Hematopoietic multipotent progenitor cell (in vitro differentiated cells): ENCODE measurements around the gene SFXN5. TPM values are rescaled to one million over a fixed set of nuclear protein-coding genes. Genes with fewer than 3 reads are reported as not detected.
"Not testable (repeated sequence)": the region's sequence is repeated elsewhere in the genome, so short reads cannot be mapped to it uniquely, and the experiment has no call there.

Source experiments
- DNase-seq, 3 donors: peaks; one replicate each; pipeline ENCODE4 v3.0.0-alpha.2; 2011 to 2015; ENCODE audit warnings: low read depth in 2 of 3, low spot score in 2 of 3
- total RNA-seq: library from RNA; depleted of rRNA; stranded (reverse); fragments of >200 nt; gene quantifications from one replicate; pipeline ENCODE4 v1.2.3, GENCODE V29; 2012

SFXN5 gene
- total RNA-seq, 1 donor, result 28.8 TPM

GRCh38 chr2:72915907-72916742 is 155.4 kb downstream of the SFXN5 start:
- DNase-seq, result peak in 2 of 3 donors; percentile 63 to 68

- DNase-seq, result no peak
These were observed 156.1 kb downstream of the SFXN5 start for GRCh38 chr2:72915320-72915906.

GRCh38 chr2:72914589-72915319 is 156.8 kb downstream of the SFXN5 start:
- DNase-seq, result no peak

- DNase-seq, result no peak
These were observed 157.3 kb downstream of the SFXN5 start for GRCh38 chr2:72914206-72914559.

- no peak for DNase-seq
These were observed 157.9 kb downstream of the SFXN5 start for GRCh38 chr2:72913486-72914205.

- no peak for DNase-seq
These were observed 160.3 kb downstream of the SFXN5 start for GRCh38 chr2:72911256-72911655.

- no peak for DNase-seq
These were observed 162.8 kb downstream of the SFXN5 start for GRCh38 chr2:72908741-72909140.

GRCh38 chr2:72907369-72907768 is 164.1 kb downstream of the SFXN5 start:
- not testable (repeated sequence) for DNase-seq

GRCh38 chr2:72901426-72901825 is 170.1 kb downstream of the SFXN5 start:
- no peak for DNase-seq

GRCh38 chr2:72900191-72900825 is 171.2 kb downstream of the SFXN5 start:
- no peak for DNase-seq

- DNase-seq, result no peak
These were observed 173.0 kb downstream of the SFXN5 start for GRCh38 chr2:72898585-72898906.

GRCh38 chr2:72897785-72898584 is 173.5 kb downstream of the SFXN5 start:
- DNase-seq, result no peak

GRCh38 chr2:72896446-72896845 is 175.1 kb downstream of the SFXN5 start:
- DNase-seq, result no peak

GRCh38 chr2:72895759-72896281 is 175.7 kb downstream of the SFXN5 start:
- DNase-seq, result no peak

- no peak for DNase-seq
These were observed 176.4 kb downstream of the SFXN5 start for GRCh38 chr2:72895154-72895553.

GRCh38 chr2:72894514-72894913 is 177.0 kb downstream of the SFXN5 start:
- no peak for DNase-seq

- DNase-seq, result peak in 2 of 3 donors; percentile 56 to 69
These were observed 177.8 kb downstream of the SFXN5 start for GRCh38 chr2:72893594-72894319.

- DNase-seq, result peak in 2 of 3 donors; percentile 71 to 79
These were observed 178.9 kb downstream of the SFXN5 start for GRCh38 chr2:72892506-72893173.
